ENCODE measurements around the gene CTSZ.

CTSZ gene

GRCh38 chr20:58982406-58983114, 24.5 kb downstream of the CTSZ start:
- TF ChIP-seq CTCF (IDR thresholded peaks at IDR 0.05; ENCODE audit: insufficient read depth, low read length, poor library complexity, severe bottlenecking): no peak
- DNase-seq (ENCODE audit: extremely low read depth, insufficient read length): no peak
- Histone ChIP-seq H3K36me3 (ENCODE audit: control insufficient read depth, insufficient read depth, low read length) (peaks cover 3% of the 10 kb centered on the region), H3K4me3 (replicated peaks; ENCODE audit: low read depth, low read length) (peak overlapping the region; percentile 66), H3K27me3 (replicated peaks; ENCODE audit: control insufficient read depth, insufficient read depth, low read length) (no peaks in the 10 kb centered on the region)

- Histone ChIP-seq H3K4me3 (replicated peaks; ENCODE audit: low read depth, low read length) (peak overlapping the region; percentile 66), H3K27me3 (replicated peaks; ENCODE audit: control insufficient read depth, insufficient read depth, low read length) (no peaks in the 10 kb centered on the region), H3K36me3 (ENCODE audit: control insufficient read depth, insufficient read depth, low read length) (no peaks in the 10 kb centered on the region; the same call in none of the 2 replicates)
- TF ChIP-seq CTCF (IDR thresholded peaks at IDR 0.05; ENCODE audit: insufficient read depth, low read length, poor library complexity, severe bottlenecking): no peak
- no peak for DNase-seq (ENCODE audit: extremely low read depth, insufficient read length)
Measured at GRCh38 chr20:58981628-58982364, 25.3 kb downstream of the CTSZ start.

- peak; percentile 88 for DNase-seq (ENCODE audit: extremely low read depth, insufficient read length)
- Histone ChIP-seq H3K4me3 (replicated peaks; ENCODE audit: low read depth, low read length) (peak within 1 kb of the TSS; percentile 66), H3K36me3 (ENCODE audit: control insufficient read depth, insufficient read depth, low read length) (no peaks in the 10 kb centered on the region; the same call in none of the 2 replicates), H3K27me3 (replicated peaks; ENCODE audit: control insufficient read depth, insufficient read depth, low read length) (no peaks in the 10 kb centered on the region)
- no peak for TF ChIP-seq CTCF (IDR thresholded peaks at IDR 0.05; ENCODE audit: insufficient read depth, low read length, poor library complexity, severe bottlenecking)
Measured at GRCh38 chr20:58980711-58981627, 26.1 kb downstream of the CTSZ start, which contains the start of gene NELFCD. NELFCD (plus strand) TSS chr20:58981256; CDS start chr20:58981310, 54 bp downstream.

GRCh38 chr20:58978351-58979190, 28.5 kb downstream of the CTSZ start:
- no peak for DNase-seq (ENCODE audit: extremely low read depth, insufficient read length)
- no peak for TF ChIP-seq CTCF (IDR thresholded peaks at IDR 0.05; ENCODE audit: insufficient read depth, low read length, poor library complexity, severe bottlenecking)
- no peak overlapping the region for H3K4me3 ChIP-seq (replicated peaks; ENCODE audit: low read depth, low read length)
- H3K27me3 ChIP-seq (replicated peaks; ENCODE audit: control insufficient read depth, insufficient read depth, low read length): no peaks in the 10 kb centered on the region
- no peaks in the 10 kb centered on the region for H3K36me3 ChIP-seq (ENCODE audit: control insufficient read depth, insufficient read depth, low read length)

Data from GM06990 (cell line).